Trophoblast cell (in vitro differentiated cells and primary cell): ENCODE results near the gene POP7.

ENCODE experiments used
- DNase-seq, 2 donors: peaks; one replicate each; pipeline ENCODE4 v3.0.0-alpha.2; 2016
- H2AFZ ChIP-seq: 2 replicates; pipeline ENCODE4 v1.6.1; 2013; ENCODE audit warnings: low read length, moderate library complexity, mild to moderate bottlenecking; ENCODE audit not compliant: insufficient read depth, poor library complexity
- H2AK5ac ChIP-seq: 2 replicates; pipeline ENCODE4 v1.6.1; 2013; ENCODE audit warnings: mild to moderate bottlenecking, low read length
- H2BK120ac ChIP-seq: 2 replicates; pipeline ENCODE4 v1.6.1; 2013; ENCODE audit warnings: low read length, mild to moderate bottlenecking, moderate library complexity; ENCODE audit not compliant: insufficient read depth, poor library complexity
- H2BK12ac ChIP-seq: 2 replicates; pipeline ENCODE4 v1.6.1; 2013; ENCODE audit warnings: mild to moderate bottlenecking, low read length, moderate library complexity
- H2BK5ac ChIP-seq: 2 replicates; pipeline ENCODE4 v1.6.1; 2013; ENCODE audit warnings: low read length, low read depth, moderate library complexity, mild to moderate bottlenecking; ENCODE audit not compliant: poor library complexity
- H3K14ac ChIP-seq: 2 replicates; pipeline ENCODE4 v1.6.1; 2013; ENCODE audit warnings: mild to moderate bottlenecking, low read length
- H3K18ac ChIP-seq: 2 replicates; pipeline ENCODE4 v1.6.1; 2013; ENCODE audit warnings: mild to moderate bottlenecking, low read length
- H3K23ac ChIP-seq: 2 replicates; pipeline ENCODE4 v1.6.1; 2013; ENCODE audit warnings: low read length
- H3K27ac ChIP-seq: 2 replicates; pipeline ENCODE4 v1.5.1; 2013; ENCODE audit warnings: low read depth, mild to moderate bottlenecking, inconsistent platforms, low read length, moderate library complexity
- H3K27me3 ChIP-seq: 2 replicates; pipeline ENCODE4 v1.6.1; 2013; ENCODE audit warnings: inconsistent platforms, mild to moderate bottlenecking, low read length, moderate library complexity; ENCODE audit not compliant: insufficient read depth
- H3K36me3 ChIP-seq, 2 experiments: 1 replicate in 1 of 2; 2 replicates in 1 of 2; pipeline ENCODE4 v1.6.1; 2013; ENCODE audit warnings: low read length in 2 of 2, mild to moderate bottlenecking in 2 of 2, moderate library complexity in 1 of 2; ENCODE audit not compliant: insufficient read depth in 2 of 2, control insufficient read depth in 1 of 2
- H3K4ac ChIP-seq: 2 replicates; pipeline ENCODE4 v1.6.1; 2013; ENCODE audit warnings: low read depth, mild to moderate bottlenecking, low read length, moderate library complexity
- H3K4me1 ChIP-seq, 2 experiments: 1 replicate in 1 of 2; 2 replicates in 1 of 2; pipeline ENCODE4 v1.6.1; 2013; ENCODE audit warnings: low read length in 2 of 2, mild to moderate bottlenecking in 2 of 2, moderate library complexity in 1 of 2; ENCODE audit not compliant: insufficient read depth in 2 of 2, control insufficient read depth in 1 of 2
- H3K4me2 ChIP-seq: 2 replicates; pipeline ENCODE4 v1.6.1; 2013; ENCODE audit warnings: inconsistent platforms, mild to moderate bottlenecking, low read length, moderate library complexity
- H3K4me3 ChIP-seq: 2 replicates; pipeline ENCODE4 v1.5.1; 2013; ENCODE audit warnings: mild to moderate bottlenecking, low read depth, low read length, inconsistent platforms
- H3K79me1 ChIP-seq: one replicate; pipeline ENCODE4 v1.6.1; 2013; ENCODE audit warnings: low read length
- H3K79me2 ChIP-seq: 2 replicates; pipeline ENCODE4 v1.6.1; 2013; ENCODE audit warnings: low read length, mild to moderate bottlenecking; ENCODE audit not compliant: control insufficient read depth, insufficient read depth, poor library complexity
- H3K9ac ChIP-seq: 2 replicates; pipeline ENCODE4 v1.6.1; 2013; ENCODE audit warnings: mild to moderate bottlenecking, low read length
- H3K9me3 ChIP-seq: 2 replicates; pipeline ENCODE4 v1.6.1; 2013; ENCODE audit warnings: low read depth, mild to moderate bottlenecking, control low read depth, inconsistent platforms, low read length; ENCODE audit not compliant: insufficient read depth
- H4K12ac ChIP-seq: 2 replicates; pipeline ENCODE4 v1.6.1; 2013; ENCODE audit warnings: low read depth, mild to moderate bottlenecking, low read length, moderate library complexity
- H4K8ac ChIP-seq: 2 replicates; pipeline ENCODE4 v1.6.1; 2013; ENCODE audit warnings: low read depth, mild to moderate bottlenecking, low read length, moderate library complexity
- H4K91ac ChIP-seq: one replicate; pipeline ENCODE4 v1.6.1; 2013; ENCODE audit warnings: low read depth, mild to moderate bottlenecking, low read length, moderate library complexity
- WGBS: extraction: QIAGEN DNeasy Blood & Tissue Kit; methylation state at CpG from one replicate; pipeline ENCODE4 v1.1.7; 2013; ENCODE audit warnings: missing lambda C conversion rate; ENCODE audit not compliant: insufficient read length, insufficient coverage; ENCODE audit errors: extremely low coverage; 5-methylcytosine and 5-hydroxymethylcytosine counted together

POP7 gene

DNA sequence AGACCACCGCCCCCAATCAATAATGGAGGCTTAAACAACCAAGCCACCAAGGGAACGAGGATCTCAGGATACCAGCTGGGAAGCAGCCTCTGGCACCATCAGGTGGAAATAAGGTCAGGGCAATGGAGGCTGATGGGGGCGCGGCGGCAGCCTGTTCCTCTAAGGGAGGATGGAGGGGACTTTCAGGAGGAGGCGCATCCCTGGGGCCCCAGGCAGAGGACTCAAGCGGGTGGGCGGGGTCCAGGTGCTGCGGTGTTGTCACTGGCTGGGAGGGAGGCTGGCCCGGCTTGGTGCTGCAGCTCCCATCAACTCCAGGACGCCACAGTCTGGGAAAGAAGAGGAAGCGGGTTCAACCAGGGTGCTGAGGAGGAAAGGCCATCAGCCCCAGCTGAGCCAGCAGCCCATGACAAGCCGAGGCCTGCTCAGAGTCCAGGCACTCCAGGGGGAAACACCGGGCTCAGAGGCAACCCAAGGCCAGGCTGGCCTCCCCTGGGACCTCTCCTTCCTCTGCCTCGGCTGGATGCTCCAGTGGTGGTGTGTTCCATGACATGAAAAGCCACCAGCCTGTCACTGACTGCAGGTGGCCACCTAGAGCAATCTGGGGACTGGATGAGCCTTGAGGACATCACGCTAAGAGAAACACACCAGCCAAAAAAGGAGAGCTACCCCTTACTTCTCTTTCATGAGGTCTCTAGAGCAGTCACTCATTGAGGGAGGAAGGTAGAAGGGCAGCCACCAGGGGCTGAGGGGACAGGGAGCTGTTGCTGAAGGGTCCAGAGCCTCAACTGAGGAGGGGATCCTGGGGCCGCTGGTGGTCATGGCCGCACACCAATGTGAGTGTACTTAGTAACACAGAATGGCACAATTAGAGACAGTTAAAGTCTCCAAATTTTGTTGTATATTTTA is 16.4 kb upstream of the POP7 start:
- H3K4me1 ChIP-seq: peaks cover 12 to 14% of the 10 kb centered on the region in 2 experiments
- no peak overlapping the region for H2BK12ac ChIP-seq
- H3K36me3 ChIP-seq: peaks cover 46 to 49% of the 10 kb centered on the region in 2 experiments
- no peak overlapping the region for H3K27ac ChIP-seq
- H3K4me2 ChIP-seq: no peak overlapping the region
- no peak overlapping the region for H4K12ac ChIP-seq
- H3K79me1 ChIP-seq: peaks cover 7% of the 10 kb centered on the region
- H3K9me3 ChIP-seq: no peaks in the 10 kb centered on the region
- no peak overlapping the region for H2BK120ac ChIP-seq
- H3K9ac ChIP-seq: peak overlapping the region; percentile 54
- H2AFZ ChIP-seq: no peak overlapping the region
- H4K8ac ChIP-seq: no peak overlapping the region
- H3K79me2 ChIP-seq: peaks cover 23% of the 10 kb centered on the region
- H2AK5ac ChIP-seq: no peak overlapping the region
- peak overlapping the region; percentile 35 for H3K4ac ChIP-seq
- no peak overlapping the region for H3K14ac ChIP-seq
- no peak overlapping the region for H3K4me3 ChIP-seq
- no peak overlapping the region for H4K91ac ChIP-seq
- H3K27me3 ChIP-seq: no peaks in the 10 kb centered on the region
- H2BK5ac ChIP-seq: no peak overlapping the region
- no CpG with 5 or more reads among the region's 18 CpGs for WGBS
- H3K23ac ChIP-seq: no peak overlapping the region
- no peak for DNase-seq
- H3K18ac ChIP-seq: no peak overlapping the region

GRCh38 chr7:100691676-100692577 is 14.0 kb upstream of the POP7 start:
- peak; percentile 60 to 88 for DNase-seq
- Histone ChIP-seq H2AK5ac (no peak overlapping the region), H3K14ac (no peak overlapping the region), H3K79me2 (peaks cover 23% of the 10 kb centered on the region), H3K4me2 (peak overlapping the region; percentile 30), H2BK5ac (no peak overlapping the region), H3K9me3 (no peaks in the 10 kb centered on the region), H2BK120ac (no peak overlapping the region), H2AFZ (no peak overlapping the region), H3K27ac (no peak overlapping the region), H3K9ac (no peak overlapping the region), H3K4me3 (no peak overlapping the region), H3K79me1 (peaks cover 10% of the 10 kb centered on the region), H3K36me3 (peaks cover 22 to 24% of the 10 kb centered on the region in 2 experiments), H3K4ac (peak overlapping the region; percentile 50), H3K4me1 (peaks cover 12 to 14% of the 10 kb centered on the region in 2 experiments), H3K23ac (no peak overlapping the region), H3K18ac (no peak overlapping the region), H3K27me3 (no peaks in the 10 kb centered on the region), H4K8ac (no peak overlapping the region), H2BK12ac (no peak overlapping the region), H4K91ac (no peak overlapping the region), H4K12ac (peak overlapping the region; percentile 4)
- WGBS: no CpG with 5 or more reads among the region's 28 CpGs

DNA sequence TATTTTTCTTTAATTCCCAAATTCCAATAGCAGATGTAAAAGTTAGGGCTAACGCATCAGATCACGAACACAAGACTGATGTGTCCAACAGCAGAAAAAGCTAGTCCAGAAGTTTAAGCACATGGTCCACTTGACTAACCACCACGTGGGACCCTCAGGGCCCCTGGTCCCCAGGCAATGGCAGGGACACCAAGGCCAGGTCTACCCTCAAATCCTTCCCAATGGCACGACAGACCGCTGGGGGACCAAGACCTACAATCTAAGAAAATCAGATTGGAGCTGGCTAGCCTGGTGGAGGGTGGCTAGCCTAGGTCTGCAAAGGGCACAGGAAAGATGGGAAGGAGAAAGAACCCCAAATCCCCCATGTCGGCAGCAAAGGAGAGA is 13.4 kb upstream of the POP7 start:
- Histone ChIP-seq H4K12ac (no peak overlapping the region), H2AFZ (no peak overlapping the region), H3K4me3 (no peak overlapping the region), H3K4me1 (peaks cover 12 to 14% of the 10 kb centered on the region in 2 experiments), H2AK5ac (no peak overlapping the region), H3K79me2 (peaks cover 23% of the 10 kb centered on the region), H3K79me1 (peaks cover 10% of the 10 kb centered on the region), H3K27ac (no peak overlapping the region), H4K8ac (no peak overlapping the region), H2BK120ac (no peak overlapping the region), H3K4ac (peak overlapping the region; percentile 53), H2BK12ac (no peak overlapping the region), H3K9ac (no peak overlapping the region), H3K23ac (no peak overlapping the region), H4K91ac (no peak overlapping the region), H3K36me3 (peaks cover 16 to 18% of the 10 kb centered on the region in 2 experiments), H2BK5ac (no peak overlapping the region), H3K14ac (no peak overlapping the region), H3K9me3 (no peaks in the 10 kb centered on the region), H3K27me3 (no peaks in the 10 kb centered on the region), H3K4me2 (peak overlapping the region; percentile 88), H3K18ac (no peak overlapping the region)
- DNase-seq: no peak
- no CpG with 5 or more reads among the region's 6 CpGs for WGBS

DNA sequence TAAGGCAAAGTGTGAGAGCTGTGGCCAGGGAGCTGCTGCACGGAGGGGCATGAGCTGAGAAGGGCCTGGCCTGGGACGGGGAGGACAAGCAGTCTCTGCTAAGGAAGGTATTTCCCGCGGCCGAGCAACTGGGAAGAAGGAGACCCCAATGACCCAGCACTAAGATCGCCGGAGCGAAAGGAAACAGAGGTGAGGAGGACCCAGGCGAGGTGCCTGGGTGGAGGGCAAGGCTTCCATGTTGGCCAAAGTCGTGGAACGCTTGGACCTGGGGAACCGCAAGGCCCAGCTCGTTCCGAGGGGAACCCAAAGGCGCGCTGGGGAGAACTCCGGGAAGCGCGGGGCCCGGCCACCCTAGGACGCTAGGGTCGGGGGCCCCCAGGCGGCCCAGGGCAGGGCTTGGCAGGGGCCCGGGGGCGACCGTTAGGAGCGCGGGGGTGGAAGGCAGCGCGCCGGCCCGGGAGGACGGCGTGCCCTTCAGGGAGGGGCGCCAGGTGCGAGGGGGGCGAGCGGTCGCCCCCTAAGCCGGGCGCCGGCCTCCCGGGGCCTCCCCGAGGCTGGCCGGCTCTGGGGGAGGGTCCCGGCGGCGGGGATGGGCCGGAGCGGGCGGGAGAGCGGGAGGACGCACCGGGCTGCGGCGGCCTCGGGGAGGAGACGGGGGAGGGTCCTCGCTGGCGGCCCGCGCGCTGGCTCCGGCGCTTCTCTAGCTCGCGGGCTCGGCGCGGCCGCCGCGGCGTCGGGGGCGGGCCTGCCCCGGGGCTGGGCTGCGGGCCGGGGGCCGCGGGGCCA is 12.4 kb upstream of the POP7 start:
- Histone ChIP-seq H3K79me2 (peaks cover 23% of the 10 kb centered on the region), H4K12ac (peak overlapping the region; percentile 52), H3K14ac (peak overlapping the region; percentile 66), H3K4me2 (peak overlapping the region; percentile 88), H3K4me3 (peak overlapping the region; percentile 83), H3K9ac (peak overlapping the region; percentile 75), H3K27ac (peak overlapping the region; percentile 29), H3K18ac (peak overlapping the region; percentile 87), H2BK12ac (no peak overlapping the region), H2BK5ac (peak overlapping the region; percentile 55), H3K9me3 (no peaks in the 10 kb centered on the region), H4K91ac (peak overlapping the region; percentile 88), H3K79me1 (peaks cover 10% of the 10 kb centered on the region), H3K23ac (peak overlapping the region; percentile 1), H3K27me3 (no peaks in the 10 kb centered on the region), H4K8ac (peak overlapping the region; percentile 86), H3K36me3 (peaks cover 6 to 9% of the 10 kb centered on the region in 2 experiments), H3K4ac (peak overlapping the region; percentile 95), H2AFZ (peak overlapping the region; percentile 50), H2AK5ac (peak overlapping the region; percentile 52), H3K4me1 (peaks cover 12 to 14% of the 10 kb centered on the region in 2 experiments), H2BK120ac (peak overlapping the region; percentile 76)
- no CpG with 5 or more reads among the region's 81 CpGs for WGBS
- DNase-seq: no peak
